Fibroblast of peridontal ligament (primary cell): Measurements from ENCODE around the gene SIRT2.
A peak's percentile ranks its signal among the peaks of the same experiment; 100 is the strongest.
"Not testable (repeated sequence)": the region's sequence is repeated elsewhere in the genome, so short reads cannot be mapped to it uniquely, and the experiment has no call there.

Experiments
- DNase-seq: peaks from one replicate; pipeline ENCODE4 v3.0.0-alpha.2; 2010; ENCODE audit errors: extremely low read depth

SIRT2 gene

GRCh38 chr19:38899447-38900201, at the start of gene SIRT2, which contains the start of gene NFKBIB:
TSS of gene SIRT2 (minus strand) at chr19:38899618. CDS start at chr19:38899521, 97 bp downstream.
TSS of gene NFKBIB (plus strand) at chr19:38899969. CDS start at chr19:38900033, 64 bp downstream.
- DNase-seq = peak; percentile 100

GRCh38 chr19:38946229-38947010, 47.0 kb upstream of the SIRT2 start:
- no peak for DNase-seq

DNA sequence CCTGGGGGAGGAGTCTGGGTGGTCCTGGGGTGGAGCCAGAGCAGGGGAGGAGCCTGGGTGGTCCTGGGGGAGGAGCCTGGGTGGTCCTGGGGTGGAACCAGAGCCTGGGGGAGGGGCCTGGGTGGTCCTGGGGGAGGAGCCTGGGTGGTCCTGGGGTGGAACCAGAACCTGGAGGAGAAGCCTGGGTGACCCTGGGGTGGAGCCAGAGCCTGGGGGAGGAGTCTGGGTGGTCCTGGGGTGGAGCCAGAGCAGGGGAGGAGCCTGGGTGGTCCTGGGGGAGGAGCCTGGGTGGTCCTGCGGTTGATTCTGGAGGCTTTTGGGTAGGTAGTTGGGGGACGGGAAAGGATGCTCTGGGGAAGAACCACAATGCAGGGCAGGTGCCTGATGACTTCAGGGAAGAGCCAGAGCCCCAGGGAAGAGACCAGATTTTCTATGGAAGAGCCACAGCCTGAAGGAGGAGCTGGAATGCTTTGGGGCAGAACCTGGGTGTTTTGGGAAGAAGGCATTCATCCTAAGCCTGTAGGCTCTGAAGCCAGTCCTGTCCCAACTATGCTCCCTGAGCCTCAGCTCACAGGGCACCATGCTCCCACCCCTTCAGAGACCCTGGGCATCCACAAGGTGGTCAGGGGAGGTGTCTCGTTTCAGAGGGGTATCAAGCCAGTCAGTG, 46.3 kb upstream of the SIRT2 start:
- DNase-seq = no peak

- DNase-seq = no peak
These were observed 45.6 kb upstream of the SIRT2 start for GRCh38 chr19:38944981-38945506.

- DNase-seq = no peak
These were observed 43.2 kb upstream of the SIRT2 start for GRCh38 chr19:38942471-38943181.

DNA sequence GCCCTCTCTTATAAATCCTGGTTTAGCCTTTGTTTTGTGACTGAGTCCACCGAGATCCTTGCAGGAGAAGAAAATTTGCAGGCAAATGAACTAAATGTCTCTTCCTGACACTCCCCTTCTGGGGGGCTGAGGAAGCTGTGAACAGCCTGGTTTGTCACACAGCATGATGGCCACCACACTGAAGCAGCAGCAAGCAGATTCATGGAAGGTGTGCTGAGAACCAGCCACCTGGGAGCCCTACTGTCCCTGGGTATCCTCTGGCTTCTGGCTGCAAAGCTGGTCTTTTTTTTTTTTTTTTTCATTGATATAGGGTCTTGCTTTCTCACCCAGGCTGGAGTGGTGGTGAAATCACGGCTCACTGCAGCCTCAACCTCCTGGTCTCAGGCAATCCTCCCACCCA, 42.6 kb upstream of the SIRT2 start:
- DNase-seq = no peak

GRCh38 chr19:38941466-38941865, 42.0 kb upstream of the SIRT2 start:
- not testable (repeated sequence) for DNase-seq

DNA sequence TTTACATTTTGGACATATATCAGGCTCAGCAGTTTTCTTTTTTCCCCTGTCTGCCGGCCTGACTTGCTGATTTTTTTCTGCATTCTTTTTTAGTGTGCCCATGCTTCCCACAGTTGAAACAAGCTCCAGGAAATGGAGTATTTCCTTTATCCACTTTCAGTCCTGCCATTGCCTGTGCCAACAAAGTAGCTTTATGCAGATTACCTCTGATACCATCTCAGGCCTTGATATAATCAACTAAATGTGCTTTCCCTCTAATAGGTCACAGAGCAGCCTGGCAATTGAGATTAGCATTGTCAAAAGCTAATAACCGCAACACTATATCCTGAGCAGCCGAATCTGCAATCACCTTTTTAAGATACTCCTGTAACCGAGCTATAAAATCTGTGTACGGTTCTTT, 40.5 kb upstream of the SIRT2 start:
- DNase-seq = no peak

GRCh38 chr19:38933544-38933943, 34.1 kb upstream of the SIRT2 start:
- DNase-seq = no peak

- peak; percentile 36 for DNase-seq
These were observed 33.2 kb upstream of the SIRT2 start for GRCh38 chr19:38932425-38933179.

DNA sequence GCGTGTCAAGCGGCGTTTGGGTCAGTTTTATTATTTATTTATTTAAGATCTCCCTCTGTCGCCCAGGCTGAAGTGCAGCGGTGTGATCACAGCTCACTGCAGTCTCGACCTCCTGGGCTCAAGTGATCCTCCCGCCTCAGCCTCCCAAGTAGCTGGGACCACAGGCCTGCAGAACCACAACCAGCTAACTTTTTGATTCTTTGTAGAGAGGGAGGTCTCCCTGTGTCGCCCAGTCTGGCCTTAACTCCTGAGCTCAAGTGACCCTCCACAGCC, 32.0 kb upstream of the SIRT2 start:
- DNase-seq = no peak

DNA sequence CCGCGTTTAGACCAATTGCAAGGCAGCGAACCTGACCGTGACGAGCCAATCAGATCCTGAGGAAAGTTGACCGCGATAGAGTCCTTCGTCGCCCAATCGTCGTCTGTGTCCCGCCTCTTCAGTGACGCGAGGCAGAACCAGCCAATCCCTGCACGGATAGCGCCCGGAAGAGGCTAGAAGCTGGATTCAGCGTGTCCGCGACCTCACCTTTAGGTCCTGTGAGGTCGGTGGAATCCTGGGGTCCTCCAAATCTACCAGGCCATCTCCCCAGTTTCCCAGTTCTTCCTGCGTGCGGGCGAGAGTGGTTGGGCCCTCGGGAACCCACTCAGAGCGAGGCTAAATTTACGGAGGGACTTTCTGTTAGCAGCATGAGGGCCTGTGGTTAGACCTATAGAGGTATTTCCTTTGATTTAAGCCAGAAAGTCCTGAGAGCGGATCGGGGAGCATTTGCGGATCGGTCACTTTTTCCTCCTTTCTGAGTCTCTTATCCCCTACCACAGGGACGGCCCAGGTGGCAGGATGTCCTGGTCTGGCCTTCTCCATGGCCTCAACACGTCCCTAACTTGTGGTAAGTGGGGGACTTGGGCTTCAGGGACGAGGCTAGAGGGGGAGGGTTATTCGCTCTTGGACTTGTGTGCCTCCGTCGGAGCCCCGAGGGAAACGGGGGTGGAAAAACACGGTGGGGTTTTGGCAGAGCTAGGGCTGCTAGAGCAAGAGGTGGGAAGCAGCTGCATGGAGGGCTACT, 31.5 kb upstream of the SIRT2 start, which contains the start of gene MRPS12:
Gene MRPS12 (plus strand): TSS at position 169 of the 745 bp plus-strand sequence. CDS start 351 bp downstream, at position 520.
- DNase-seq = peak; percentile 100

DNA sequence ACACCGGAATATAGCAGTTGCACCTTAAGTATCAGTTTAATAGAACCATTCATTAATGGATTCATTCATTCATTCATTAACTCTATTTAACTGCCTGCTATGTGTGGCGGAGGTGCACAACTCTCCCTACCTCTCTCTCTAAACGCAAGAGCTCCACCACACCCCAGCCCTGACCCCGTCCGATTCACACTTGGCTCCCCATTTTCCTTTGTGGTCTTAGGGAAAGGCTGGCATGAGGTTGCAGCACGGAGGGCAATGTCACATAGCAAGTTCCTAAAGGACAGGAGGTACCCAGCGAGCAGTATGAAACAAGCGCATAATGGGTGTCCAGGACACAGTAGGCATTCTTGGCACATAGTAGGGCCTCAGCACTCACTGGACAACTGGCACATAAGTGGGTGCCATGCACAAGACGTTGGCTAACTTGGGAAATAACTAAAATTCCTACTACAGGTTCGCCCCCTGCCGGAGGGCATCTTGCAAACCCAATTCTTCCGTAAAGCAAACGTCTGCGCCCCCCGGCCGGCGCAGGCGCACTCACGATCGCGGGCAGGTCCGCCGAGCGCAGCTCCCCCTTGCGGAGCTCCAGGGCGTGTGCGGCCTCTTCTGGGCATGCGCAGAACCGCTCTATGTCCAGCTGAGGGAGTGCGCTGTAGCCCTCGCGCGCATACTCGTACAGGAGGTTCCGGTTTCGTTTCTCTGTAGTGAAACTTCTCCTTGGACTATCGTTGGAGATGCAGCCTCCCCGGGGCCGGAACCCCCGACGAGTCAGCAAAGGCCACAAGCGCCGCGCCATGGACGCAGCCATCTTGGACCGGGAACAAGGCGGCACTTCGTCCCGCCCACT, 30.7 kb upstream of the SIRT2 start, which contains the start of gene SARS2:
Gene SARS2 (minus strand): TSS at position 835 of the 847 bp plus-strand sequence. CDS start 27 bp downstream, at position 808.
- peak; percentile 95 for DNase-seq

GRCh38 chr19:38928391-38929001, 29.1 kb upstream of the SIRT2 start:
- no peak for DNase-seq

- DNase-seq = no peak
These were observed 25.0 kb upstream of the SIRT2 start for GRCh38 chr19:38924388-38924787.

DNA sequence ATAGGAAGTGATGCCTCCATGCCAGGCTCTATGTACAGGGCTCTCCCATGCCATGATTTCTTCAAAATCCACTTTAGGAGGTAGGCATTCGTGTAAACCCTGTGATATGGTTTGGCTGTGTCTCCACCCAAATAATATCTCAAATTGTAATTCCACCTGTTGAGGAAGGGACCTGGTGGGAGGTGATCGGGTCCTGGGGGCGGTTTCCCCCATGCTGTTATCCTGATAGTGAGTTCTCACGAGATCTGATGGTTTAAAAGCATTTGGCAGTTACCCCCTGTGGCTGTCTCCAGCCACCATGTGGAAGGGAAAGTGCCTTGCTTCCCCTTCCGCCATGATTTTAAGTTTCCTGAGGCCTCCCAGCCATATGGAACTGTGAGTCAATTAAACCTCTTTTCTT, 23.1 kb upstream of the SIRT2 start:
- no peak for DNase-seq

DNA sequence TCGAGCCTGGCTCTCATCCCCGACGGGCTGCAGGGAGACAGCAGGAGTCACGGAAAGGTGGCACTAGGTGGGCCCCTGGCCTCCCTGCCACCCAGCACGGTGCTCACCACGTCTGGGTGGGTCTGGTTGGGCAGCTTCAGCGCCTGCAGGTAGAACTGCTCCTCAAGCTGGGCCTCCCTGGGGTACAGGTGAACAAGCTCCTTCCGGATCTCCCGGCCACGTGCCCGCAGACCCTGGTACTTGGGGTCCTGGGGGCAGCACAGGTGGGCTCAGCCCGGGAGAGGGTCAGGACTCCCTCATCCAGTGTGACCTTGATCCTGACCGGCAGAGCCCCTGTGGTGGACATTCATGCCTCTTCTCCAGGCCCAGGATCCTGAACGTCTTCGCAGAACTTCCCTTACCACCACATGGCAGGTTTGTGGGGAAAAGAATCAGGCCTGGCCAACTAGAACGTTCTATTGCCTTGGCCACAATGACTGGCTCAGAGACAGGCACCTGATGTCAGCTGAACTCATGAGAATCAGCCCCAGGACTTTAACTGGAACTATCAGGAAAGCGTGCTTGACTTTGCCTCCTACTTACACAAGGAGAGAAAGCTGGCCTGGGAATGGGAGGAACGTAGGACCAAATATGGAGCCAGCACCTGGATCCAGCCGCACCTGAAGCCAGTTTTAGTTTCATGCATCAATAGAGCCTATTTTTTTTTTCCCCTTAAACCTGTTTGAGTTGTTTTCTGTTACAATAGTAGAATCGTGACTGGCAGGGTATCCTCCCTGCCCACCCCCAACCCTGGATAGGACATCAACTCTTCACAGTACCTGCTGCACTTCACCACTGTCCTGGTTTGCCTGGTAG, 22.2 kb upstream of the SIRT2 start:
- no peak for DNase-seq
